Measurements from ENCODE around the gene KIF12. TPM values are rescaled to one million over a fixed set of nuclear protein-coding genes. Genes with fewer than 3 reads are reported as not detected.

Gene KIF12
- total RNA-seq = not detected in 2 replicates
- long read RNA-seq = 0 reads

GRCh38 chr9:114098936-114099668 is at the start of gene KIF12:
KIF12 (minus strand) TSS chr9:114099292; CDS start chr9:114099276, 16 bp downstream.
- no peak for DNase-seq (ENCODE audit: low read depth, low spot score)
- Mint-ChIP-seq H3K4me3 (peak within 1 kb of the TSS; percentile 47), H3K27me3 (ENCODE audit: low read depth) (peaks cover 84% of the 10 kb centered on the region), H3K27ac (ENCODE audit: unreplicated experiment) (no peak within 1 kb of the TSS), H3K36me3 (ENCODE audit: low read depth) (peaks cover 4% of the 10 kb centered on the region), H3K9me3 (peaks cover 6% of the 10 kb centered on the region), H3K4me1 (peaks cover 9% of the 10 kb centered on the region)
- TF ChIP-seq CTCF (conservative IDR thresholded peaks at IDR 0.05) = no peak

- peaks cover 13% of the 10 kb centered on the region for H3K27me3 Mint-ChIP-seq (ENCODE audit: low read depth)
- no peaks in the 10 kb centered on the region for H3K4me1 Mint-ChIP-seq
- H3K27ac Mint-ChIP-seq (ENCODE audit: unreplicated experiment) = no peak overlapping the region
- H3K9me3 Mint-ChIP-seq = no peaks in the 10 kb centered on the region
- DNase-seq (ENCODE audit: low read depth, low spot score) = no peak
- H3K36me3 Mint-ChIP-seq (ENCODE audit: low read depth) = no peaks in the 10 kb centered on the region
- H3K4me3 Mint-ChIP-seq = no peak overlapping the region
- TF ChIP-seq CTCF (conservative IDR thresholded peaks at IDR 0.05) = no peak
These were observed 47.6 kb upstream of the KIF12 start for GRCh38 chr9:114146735-114147134.

GRCh38 chr9:114143234-114143633 is 44.1 kb upstream of the KIF12 start:
- H3K9me3 Mint-ChIP-seq = no peaks in the 10 kb centered on the region
- DNase-seq (ENCODE audit: low read depth, low spot score) = no peak
- peaks cover 12% of the 10 kb centered on the region for H3K27me3 Mint-ChIP-seq (ENCODE audit: low read depth)
- no peak overlapping the region for H3K4me3 Mint-ChIP-seq
- no peaks in the 10 kb centered on the region for H3K36me3 Mint-ChIP-seq (ENCODE audit: low read depth)
- TF ChIP-seq CTCF (conservative IDR thresholded peaks at IDR 0.05) = no peak
- no peak overlapping the region for H3K27ac Mint-ChIP-seq (ENCODE audit: unreplicated experiment)
- no peaks in the 10 kb centered on the region for H3K4me1 Mint-ChIP-seq

GRCh38 chr9:114141553-114142402 is 42.7 kb upstream of the KIF12 start:
- H3K4me1 Mint-ChIP-seq = no peaks in the 10 kb centered on the region
- H3K4me3 Mint-ChIP-seq = no peak overlapping the region
- peak overlapping the region; percentile 6 for H3K27ac Mint-ChIP-seq (ENCODE audit: unreplicated experiment)
- no peaks in the 10 kb centered on the region for H3K9me3 Mint-ChIP-seq
- H3K27me3 Mint-ChIP-seq (ENCODE audit: low read depth) = peaks cover 18% of the 10 kb centered on the region
- no peak for DNase-seq (ENCODE audit: low read depth, low spot score)
- no peak for TF ChIP-seq CTCF (conservative IDR thresholded peaks at IDR 0.05)
- H3K36me3 Mint-ChIP-seq (ENCODE audit: low read depth) = no peaks in the 10 kb centered on the region

- Mint-ChIP-seq H3K4me1 (no peaks in the 10 kb centered on the region), H3K36me3 (ENCODE audit: low read depth) (no peaks in the 10 kb centered on the region), H3K27ac (ENCODE audit: unreplicated experiment) (no peak overlapping the region), H3K27me3 (ENCODE audit: low read depth) (peaks cover 18% of the 10 kb centered on the region), H3K4me3 (no peak overlapping the region), H3K9me3 (no peaks in the 10 kb centered on the region)
- TF ChIP-seq CTCF (conservative IDR thresholded peaks at IDR 0.05) = no peak
- no peak for DNase-seq (ENCODE audit: low read depth, low spot score)
These were observed 41.8 kb upstream of the KIF12 start for GRCh38 chr9:114140850-114141249.

All from neural crest cell (in vitro differentiated cells).